ENCODE data around the gene TBL1XR1. TPM values are rescaled to one million over a fixed set of nuclear protein-coding genes. Genes with fewer than 3 reads are reported as not detected.

Gene TBL1XR1
- total and polyA plus RNA-seq, 8 donors: 14.1 to 93.0 (median 47.2) TPM

DNA sequence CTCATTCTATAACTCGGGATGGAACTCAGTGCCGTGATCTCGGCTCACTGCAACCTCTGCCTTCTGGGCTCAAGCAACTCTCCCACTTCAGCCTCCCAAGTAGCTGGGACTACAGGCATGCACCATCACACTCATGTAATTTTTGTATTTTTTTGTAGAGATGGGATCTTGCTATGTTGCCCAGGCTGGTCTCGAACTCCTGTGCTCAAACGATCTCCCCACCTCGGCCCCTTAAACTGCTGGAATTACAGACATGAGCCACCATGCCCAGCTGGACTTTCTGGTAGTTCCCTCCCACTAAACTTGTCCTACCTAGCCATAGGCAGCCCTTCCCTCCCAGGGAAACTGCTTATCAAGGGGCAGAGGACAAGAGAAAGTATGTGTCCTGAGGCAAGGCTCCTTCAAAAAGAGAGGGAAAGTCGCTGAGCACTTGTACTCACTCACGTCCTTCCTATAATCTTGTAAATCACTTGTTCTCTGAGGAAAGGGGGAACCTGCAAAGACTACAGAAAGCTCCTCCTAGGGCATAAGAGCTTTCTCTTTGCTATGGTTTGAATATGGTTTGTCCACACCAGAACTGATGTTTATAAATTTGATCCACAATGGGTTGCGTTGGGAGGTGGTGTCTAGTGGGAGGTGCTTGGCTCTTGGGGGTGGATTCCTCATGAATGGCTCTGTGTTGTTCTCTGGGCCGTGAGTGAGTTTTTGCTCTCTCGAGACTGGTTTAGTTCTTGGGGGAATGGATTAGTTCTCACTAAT is 13.6 kb upstream of the TBL1XR1 start:
- TF ChIP-seq, protein P1, sequence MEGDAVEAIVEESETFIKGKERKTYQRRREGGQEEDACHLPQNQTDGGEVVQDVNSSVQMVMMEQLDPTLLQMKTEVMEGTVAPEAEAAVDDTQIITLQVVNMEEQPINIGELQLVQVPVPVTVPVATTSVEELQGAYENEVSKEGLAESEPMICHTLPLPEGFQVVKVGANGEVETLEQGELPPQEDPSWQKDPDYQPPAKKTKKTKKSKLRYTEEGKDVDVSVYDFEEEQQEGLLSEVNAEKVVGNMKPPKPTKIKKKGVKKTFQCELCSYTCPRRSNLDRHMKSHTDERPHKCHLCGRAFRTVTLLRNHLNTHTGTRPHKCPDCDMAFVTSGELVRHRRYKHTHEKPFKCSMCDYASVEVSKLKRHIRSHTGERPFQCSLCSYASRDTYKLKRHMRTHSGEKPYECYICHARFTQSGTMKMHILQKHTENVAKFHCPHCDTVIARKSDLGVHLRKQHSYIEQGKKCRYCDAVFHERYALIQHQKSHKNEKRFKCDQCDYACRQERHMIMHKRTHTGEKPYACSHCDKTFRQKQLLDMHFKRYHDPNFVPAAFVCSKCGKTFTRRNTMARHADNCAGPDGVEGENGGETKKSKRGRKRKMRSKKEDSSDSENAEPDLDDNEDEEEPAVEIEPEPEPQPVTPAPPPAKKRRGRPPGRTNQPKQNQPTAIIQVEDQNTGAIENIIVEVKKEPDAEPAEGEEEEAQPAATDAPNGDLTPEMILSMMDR (IDR thresholded peaks at IDR 0.05): no peak
- FAIRE-seq (no peak), DNase-seq (no peak), ATAC-seq (no peak)
- Histone ChIP-seq H3K4me1 (peaks cover 3 to 10% (median 5%) of the 10 kb centered on the region in 3 donors), H3K9me3 (no peaks in the 10 kb centered on the region), H3K4me3 (no peak overlapping the region), H3K36me3 (no peaks in the 10 kb centered on the region), H3K27ac (no peak overlapping the region), H3K27me3 (no peaks in the 10 kb centered on the region)
- intact Hi-C loops (cut with DNase I): loop anchor here in 1 of 3 donors (10.0 kb wide), 1 partner anchor 144 kb away; no protein-coding TSS in a partner anchor
- 86 to 94% methylated on average over 11 of the region's 11 CpGs for WGBS, 2 donors

DNA sequence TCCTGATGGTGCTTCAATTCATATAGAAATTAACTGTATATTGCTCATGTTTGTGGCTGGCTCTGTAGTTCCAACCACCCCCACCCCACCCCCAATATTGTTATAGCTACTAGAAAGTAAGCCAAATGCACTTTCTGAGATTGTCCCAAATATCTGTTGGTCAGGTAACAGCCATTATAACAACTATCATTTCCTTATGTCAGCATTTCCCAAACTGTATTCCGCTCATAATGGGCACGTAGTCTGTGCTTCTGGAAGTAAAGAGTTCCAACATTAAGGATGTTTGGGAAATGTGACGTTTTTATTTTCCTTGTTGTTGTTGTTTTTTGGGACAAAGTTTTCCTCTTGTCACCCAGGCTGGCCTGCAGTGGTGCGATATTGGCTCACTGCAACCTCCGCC is 12.2 kb upstream of the TBL1XR1 start:
- intact Hi-C loops (cut with DNase I): no loop called here
- Histone ChIP-seq H3K27ac (no peak overlapping the region), H3K4me3 (no peak overlapping the region), H3K4me1 (peaks cover 3 to 10% (median 5%) of the 10 kb centered on the region in 3 donors), H3K9me3 (no peaks in the 10 kb centered on the region), H3K27me3 (no peaks in the 10 kb centered on the region), H3K36me3 (no peaks in the 10 kb centered on the region)
- DNase-seq: no peak
- ATAC-seq: no peak
- TF ChIP-seq, protein P1 (IDR thresholded peaks at IDR 0.05): no peak
- 80 to 94% methylated on average over 5 of the region's 5 CpGs for WGBS, 2 donors
- no peak for FAIRE-seq

DNA sequence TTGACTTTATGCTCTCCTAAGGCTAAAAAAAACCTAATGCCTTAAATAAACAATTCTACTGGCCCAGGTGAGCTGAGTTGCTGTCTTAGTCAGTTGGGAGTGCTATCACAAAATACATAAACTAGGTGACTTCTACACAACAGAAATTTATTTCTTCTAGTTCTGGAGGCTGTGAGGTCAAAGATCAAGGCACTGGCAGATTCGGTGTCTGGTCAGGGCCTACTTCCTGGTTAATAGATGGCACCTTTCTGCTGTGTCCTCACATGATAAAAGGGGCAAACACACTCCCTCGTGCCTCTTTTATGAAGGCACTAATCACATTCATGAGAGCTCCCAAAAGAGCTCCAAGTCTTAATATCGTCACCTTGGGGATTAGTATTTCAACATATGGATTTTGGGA is 11.5 kb upstream of the TBL1XR1 start:
- WGBS, 2 donors: 46% methylated on average over 3 of the region's 3 CpGs
- ATAC-seq (peak in 1 of 4 donors; percentile 33), FAIRE-seq (no peak), DNase-seq (no peak)
- TF ChIP-seq, protein P1 (IDR thresholded peaks at IDR 0.05): no peak
- Histone ChIP-seq H3K27ac (no peak overlapping the region), H3K4me1 (peaks cover 3 to 10% (median 5%) of the 10 kb centered on the region in 3 donors), H3K9me3 (no peaks in the 10 kb centered on the region), H3K4me3 (no peak overlapping the region), H3K36me3 (no peaks in the 10 kb centered on the region), H3K27me3 (no peaks in the 10 kb centered on the region)
- intact Hi-C loops (cut with DNase I): no loop called here

DNA sequence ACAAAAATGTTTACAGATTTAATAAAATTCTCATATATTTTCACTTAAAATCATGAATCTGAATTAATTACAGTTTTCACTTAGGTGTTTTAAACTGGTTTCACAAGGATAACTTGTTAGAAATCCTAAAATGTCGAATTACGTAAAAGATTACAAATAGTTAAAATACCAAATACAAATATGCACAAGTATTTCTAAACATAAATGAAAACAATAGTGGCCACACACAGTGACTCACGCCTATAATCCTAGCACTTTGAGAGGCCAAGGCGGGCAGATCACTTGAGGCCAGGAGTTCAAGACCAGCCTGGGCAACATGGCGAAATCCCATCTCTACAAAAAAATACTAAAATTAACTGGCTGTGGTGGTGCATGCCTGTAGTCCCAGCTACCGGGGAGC is 10.9 kb upstream of the TBL1XR1 start:
- WGBS, 2 donors: 91 to 95% methylated on average over 6 of the region's 6 CpGs
- no peak for FAIRE-seq
- H3K4me1 ChIP-seq: peaks cover 3 to 10% (median 5%) of the 10 kb centered on the region in 3 donors
- no peaks in the 10 kb centered on the region for H3K9me3 ChIP-seq
- ATAC-seq: no peak
- no peaks in the 10 kb centered on the region for H3K36me3 ChIP-seq
- H3K4me3 ChIP-seq: no peak overlapping the region
- H3K27ac ChIP-seq: no peak overlapping the region
- TF ChIP-seq, protein P1 (IDR thresholded peaks at IDR 0.05): no peak
- no peak for DNase-seq
- intact Hi-C loops (cut with DNase I): no loop called here
- H3K27me3 ChIP-seq: no peaks in the 10 kb centered on the region

DNA sequence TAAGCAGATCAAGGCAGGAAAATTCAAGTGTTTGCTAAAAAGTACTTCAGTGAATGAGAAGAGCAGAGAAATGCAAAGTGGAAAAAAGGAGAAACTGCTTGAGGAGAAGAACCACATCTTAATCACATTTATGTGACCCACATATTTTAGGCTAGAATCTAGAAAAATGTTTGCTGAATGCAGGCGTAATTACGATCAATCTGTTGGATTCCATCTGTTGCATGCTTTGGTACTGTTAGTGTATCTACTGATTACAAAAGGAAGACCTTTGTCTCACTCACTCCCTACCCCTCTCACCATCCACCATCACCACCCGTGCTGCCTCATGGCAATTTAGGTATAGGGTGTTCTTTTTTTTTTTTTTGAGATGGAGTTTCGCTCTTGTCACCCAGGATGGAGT is 9.7 kb upstream of the TBL1XR1 start:
- FAIRE-seq: no peak
- Histone ChIP-seq H3K27ac (no peak overlapping the region), H3K9me3 (no peaks in the 10 kb centered on the region), H3K4me1 (peaks cover 0 to 5% (median 3%) of the 10 kb centered on the region in 3 donors), H3K27me3 (no peaks in the 10 kb centered on the region), H3K36me3 (no peaks in the 10 kb centered on the region), H3K4me3 (no peak overlapping the region)
- TF ChIP-seq, protein P1 (IDR thresholded peaks at IDR 0.05): no peak
- 93 to 99% methylated on average over 4 of the region's 4 CpGs for WGBS, 2 donors
- no peak for ATAC-seq
- intact Hi-C loops (cut with DNase I): no loop called here
- DNase-seq: no peak

Data from pancreas (tissue), 10 donors.